GM12873 (cell line): Measurements from ENCODE around the gene SOX13.

ENCODE experiments used
- TF ChIP-seq, protein P1 (sequence below): IDR thresholded peaks from 2 replicates; pipeline ENCODE4 v1.5.1; 2012; ENCODE audit warnings: low read depth, mild to moderate bottlenecking, moderate library complexity, low read length, control low read depth; ENCODE audit not compliant: insufficient read depth; ENCODE audit errors: missing control alignments

The SOX13 gene

DNA sequence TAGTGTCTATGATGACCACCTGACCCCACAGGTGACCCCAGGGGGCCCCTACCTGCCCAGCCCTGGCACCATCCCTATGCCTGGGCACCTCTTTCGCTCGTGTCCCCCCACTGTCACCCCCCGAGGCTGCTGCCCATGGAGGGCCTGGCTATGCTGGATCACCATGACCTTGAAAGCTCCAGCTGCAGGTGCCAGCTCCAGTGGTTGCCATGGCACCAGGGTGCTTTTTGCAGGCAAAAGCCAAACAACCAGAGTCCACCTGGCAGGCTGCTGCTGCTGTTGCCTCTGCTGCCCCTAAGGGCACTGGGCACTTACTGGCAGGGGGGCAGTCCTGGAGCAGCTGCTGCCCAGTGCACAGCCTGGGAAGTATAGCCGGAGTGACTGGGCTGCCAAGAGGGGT lies 57.3 kb downstream of the SOX13 start:
- TF ChIP-seq, protein P1, sequence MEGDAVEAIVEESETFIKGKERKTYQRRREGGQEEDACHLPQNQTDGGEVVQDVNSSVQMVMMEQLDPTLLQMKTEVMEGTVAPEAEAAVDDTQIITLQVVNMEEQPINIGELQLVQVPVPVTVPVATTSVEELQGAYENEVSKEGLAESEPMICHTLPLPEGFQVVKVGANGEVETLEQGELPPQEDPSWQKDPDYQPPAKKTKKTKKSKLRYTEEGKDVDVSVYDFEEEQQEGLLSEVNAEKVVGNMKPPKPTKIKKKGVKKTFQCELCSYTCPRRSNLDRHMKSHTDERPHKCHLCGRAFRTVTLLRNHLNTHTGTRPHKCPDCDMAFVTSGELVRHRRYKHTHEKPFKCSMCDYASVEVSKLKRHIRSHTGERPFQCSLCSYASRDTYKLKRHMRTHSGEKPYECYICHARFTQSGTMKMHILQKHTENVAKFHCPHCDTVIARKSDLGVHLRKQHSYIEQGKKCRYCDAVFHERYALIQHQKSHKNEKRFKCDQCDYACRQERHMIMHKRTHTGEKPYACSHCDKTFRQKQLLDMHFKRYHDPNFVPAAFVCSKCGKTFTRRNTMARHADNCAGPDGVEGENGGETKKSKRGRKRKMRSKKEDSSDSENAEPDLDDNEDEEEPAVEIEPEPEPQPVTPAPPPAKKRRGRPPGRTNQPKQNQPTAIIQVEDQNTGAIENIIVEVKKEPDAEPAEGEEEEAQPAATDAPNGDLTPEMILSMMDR = no peak

- TF ChIP-seq, protein P1 = no peak
These were observed 58.3 kb downstream of the SOX13 start for GRCh38 chr1:204130981-204131892.

DNA sequence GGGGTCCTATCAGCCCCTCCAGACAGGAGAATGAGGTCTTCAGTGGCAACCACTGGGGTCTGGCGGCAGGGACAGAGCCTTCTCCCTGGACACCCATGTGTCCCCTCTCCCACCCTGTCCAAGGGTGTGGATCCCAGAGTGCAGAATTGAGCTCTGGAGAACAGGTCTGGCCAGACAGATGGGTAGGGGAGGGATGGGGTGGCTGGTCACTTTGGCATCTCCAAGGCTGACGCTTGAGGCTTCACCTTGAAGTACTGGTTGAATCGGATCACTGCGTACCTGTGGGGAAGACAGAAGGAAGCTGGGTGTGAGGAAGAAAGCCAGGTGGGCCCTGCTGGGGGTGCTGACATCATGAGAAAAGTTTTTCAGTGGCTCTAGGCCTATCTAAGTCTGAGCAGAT lies 59.1 kb downstream of the SOX13 start:
- TF ChIP-seq, protein P1 = no peak

- TF ChIP-seq, protein P1 = no peak
These were observed 59.8 kb downstream of the SOX13 start for GRCh38 chr1:204132718-204133117.

DNA sequence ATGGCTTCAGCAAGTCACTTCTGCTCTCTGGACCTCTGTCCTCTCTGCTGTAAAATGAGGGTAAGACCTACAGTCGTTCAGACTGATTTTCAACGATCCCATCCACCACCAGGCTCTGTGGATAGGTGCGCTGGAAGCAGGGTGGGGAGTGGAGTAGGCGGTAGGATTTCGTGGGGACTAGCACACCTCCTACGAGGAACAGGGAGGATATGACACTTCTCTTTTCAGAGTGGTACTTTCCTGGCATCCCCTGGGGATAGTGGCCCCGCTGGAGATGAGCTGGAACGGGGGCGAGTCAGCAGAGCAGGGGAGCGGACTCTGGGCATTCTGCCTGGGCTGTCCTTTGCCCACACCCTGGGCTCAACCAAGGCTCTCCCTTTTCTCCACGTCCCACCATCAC lies 61.2 kb downstream of the SOX13 start:
- TF ChIP-seq, protein P1 = no peak

DNA sequence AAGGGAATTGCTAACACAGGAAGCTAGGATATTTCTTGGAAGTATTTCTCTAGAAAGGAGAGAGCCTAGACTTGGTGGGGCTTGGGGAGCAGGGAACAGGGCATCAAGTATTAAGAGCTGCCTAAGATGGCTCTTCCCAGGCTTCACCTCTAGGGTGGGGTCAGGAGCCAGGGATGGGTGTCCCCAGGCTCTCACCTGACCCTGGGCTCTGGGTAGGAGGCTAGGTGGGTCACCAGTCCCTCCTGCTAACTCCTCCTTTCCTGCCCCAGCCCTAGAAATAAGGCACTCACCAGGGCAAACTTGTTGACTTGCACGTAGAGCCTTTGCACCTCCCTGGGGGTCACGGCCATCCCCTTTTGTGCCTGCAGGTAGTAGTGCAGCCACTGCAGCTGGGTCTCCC lies 63.9 kb downstream of the SOX13 start:
- TF ChIP-seq, protein P1 = no peak

GRCh38 chr1:204139088-204139487 lies 66.2 kb downstream of the SOX13 start:
- TF ChIP-seq, protein P1 = no peak
